Stimulated activated effector memory CD8-positive, alpha-beta T cell treated with anti-CD3 and anti-CD28 coated beads, Interleukin-12 subunit alpha, Interleukin-12 subunit beta, amount 100 ng/mL, for 72 hours (primary cell): Measurements from ENCODE around the gene ZBTB7A.

Experiments used
- ATAC-seq: fragments of 150-1000 bp; cut with Tn5 transposase; 2 replicates; pipeline ENCODE4 v1.10.0; 2021
- DNase-seq, 2 donors: peaks; one replicate each; pipeline ENCODE4 v3.0.0; 2021 to 2022; ENCODE audit warnings: low spot score in 2 of 2
- H3K27ac Mint-ChIP-seq: one replicate; pipeline ENCODE4 v1.8.0; 2022; ENCODE audit warnings: mild to moderate bottlenecking, mixed read lengths
- H3K36me3 Mint-ChIP-seq: one replicate; pipeline ENCODE4 v1.8.0; 2022; ENCODE audit warnings: mild to moderate bottlenecking, mixed read lengths
- H3K4me1 Mint-ChIP-seq: one replicate; pipeline ENCODE4 v1.8.0; 2022; ENCODE audit warnings: mixed read lengths
- H3K4me3 Mint-ChIP-seq: one replicate; pipeline ENCODE4 v1.8.0; 2022; ENCODE audit warnings: mild to moderate bottlenecking, mixed read lengths
- H3K9me3 Mint-ChIP-seq: one replicate; pipeline ENCODE4 v1.8.0; 2022; ENCODE audit warnings: mixed read lengths

The ZBTB7A gene

DNA sequence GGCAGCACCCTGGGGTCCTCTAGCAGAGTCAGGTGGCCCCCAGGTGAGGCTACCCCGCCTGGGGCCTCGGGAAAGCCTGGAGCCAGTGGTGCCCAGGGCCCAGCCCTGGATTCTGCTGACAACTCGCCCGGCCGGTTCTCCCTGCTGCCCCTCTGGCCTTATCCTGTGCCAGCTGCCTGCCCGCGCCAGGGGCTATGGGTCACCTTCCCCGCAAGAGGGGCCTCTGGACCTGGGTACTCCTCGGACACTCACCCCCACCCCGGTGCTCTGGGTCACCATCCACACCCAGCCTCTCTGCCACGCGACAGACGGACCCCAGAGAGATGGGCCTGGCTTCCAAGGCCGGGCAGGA, 24.0 kb downstream of the ZBTB7A start:
- H3K27ac Mint-ChIP-seq = peak overlapping the region; percentile 82
- no peaks in the 10 kb centered on the region for H3K9me3 Mint-ChIP-seq
- H3K36me3 Mint-ChIP-seq = peaks cover 99% of the 10 kb centered on the region
- DNase-seq = no peak
- H3K4me1 Mint-ChIP-seq = no peaks in the 10 kb centered on the region
- no peak for ATAC-seq
- H3K4me3 Mint-ChIP-seq = no peak overlapping the region

DNA sequence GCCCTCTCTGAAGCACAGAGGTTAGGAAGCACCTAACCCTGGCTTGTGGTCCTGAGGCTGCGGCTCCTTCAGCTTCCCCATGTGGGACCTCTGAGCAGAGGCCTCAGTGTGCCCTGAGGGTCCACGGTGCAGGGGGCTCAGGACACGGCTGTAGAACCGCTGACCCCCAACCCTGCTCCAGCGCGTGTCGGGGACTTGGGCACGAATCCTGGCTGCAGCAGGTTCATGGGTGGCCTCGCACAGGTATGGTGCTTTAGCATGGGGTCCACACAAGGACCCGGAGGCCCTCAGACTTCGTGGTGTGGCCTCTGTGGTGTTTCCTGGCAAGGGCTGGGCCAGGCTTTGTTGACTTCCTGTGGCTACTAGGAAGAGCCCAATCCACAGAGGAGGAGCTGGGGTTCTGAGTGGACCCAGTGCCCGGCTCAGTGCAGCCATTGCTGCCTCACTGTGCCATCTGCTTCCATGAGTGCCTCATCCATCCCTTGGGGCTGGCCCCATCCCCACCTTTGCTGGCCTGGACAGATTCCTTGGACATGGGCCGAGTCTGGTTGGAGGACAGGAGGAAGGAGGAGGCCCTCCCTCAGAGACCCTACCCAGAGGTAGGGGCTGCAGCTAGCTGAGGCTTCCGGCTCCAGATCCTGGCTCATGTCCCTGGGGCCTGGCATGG, 24.5 kb downstream of the ZBTB7A start:
- Mint-ChIP-seq H3K36me3 (peaks cover 99% of the 10 kb centered on the region), H3K9me3 (no peaks in the 10 kb centered on the region), H3K4me3 (no peak overlapping the region), H3K4me1 (no peaks in the 10 kb centered on the region), H3K27ac (peak overlapping the region; percentile 82)
- DNase-seq = no peak
- ATAC-seq = peak; percentile 26

DNA sequence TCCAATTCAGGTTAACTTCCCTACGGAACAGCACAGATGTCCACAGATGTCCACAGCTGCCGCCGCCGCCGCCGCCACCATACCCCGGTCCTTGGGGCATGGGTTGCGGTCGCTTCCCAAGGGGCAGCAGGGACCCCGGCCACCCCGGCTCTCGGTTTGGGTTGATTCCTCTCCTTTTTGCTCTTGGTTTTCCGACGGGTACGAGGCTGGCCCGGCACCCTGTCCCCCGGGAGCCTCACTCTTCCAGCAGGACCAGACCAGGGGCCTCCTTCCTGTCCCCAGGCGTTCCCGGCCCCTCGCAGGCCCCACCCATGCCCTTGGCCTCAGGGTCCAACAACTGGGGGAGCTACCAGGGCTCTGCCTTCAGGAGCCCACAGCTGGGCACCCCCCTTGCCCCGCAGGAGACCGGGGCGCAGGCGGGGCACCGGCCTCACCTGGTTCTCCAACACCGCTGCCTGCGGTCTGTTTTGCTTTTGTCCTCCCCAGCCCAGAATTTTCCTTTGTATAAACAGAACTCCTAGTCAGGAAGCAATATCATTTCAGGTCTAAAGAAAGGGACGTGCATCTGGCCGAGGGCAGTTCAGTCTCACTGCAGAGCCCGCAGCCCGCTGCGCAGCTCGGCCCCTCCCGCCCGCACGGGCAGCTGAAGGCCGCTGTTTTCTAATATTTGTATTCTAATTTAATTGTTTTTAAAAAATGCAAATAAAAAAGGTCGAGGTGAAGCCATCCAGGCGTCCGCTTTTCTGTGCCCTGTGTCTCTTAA, 27.9 kb downstream of the ZBTB7A start:
- H3K27ac Mint-ChIP-seq = peak overlapping the region; percentile 38
- no peak for ATAC-seq
- no peaks in the 10 kb centered on the region for H3K9me3 Mint-ChIP-seq
- no peak overlapping the region for H3K4me3 Mint-ChIP-seq
- no peak for DNase-seq
- H3K4me1 Mint-ChIP-seq = no peaks in the 10 kb centered on the region
- H3K36me3 Mint-ChIP-seq = peaks cover 65% of the 10 kb centered on the region

DNA sequence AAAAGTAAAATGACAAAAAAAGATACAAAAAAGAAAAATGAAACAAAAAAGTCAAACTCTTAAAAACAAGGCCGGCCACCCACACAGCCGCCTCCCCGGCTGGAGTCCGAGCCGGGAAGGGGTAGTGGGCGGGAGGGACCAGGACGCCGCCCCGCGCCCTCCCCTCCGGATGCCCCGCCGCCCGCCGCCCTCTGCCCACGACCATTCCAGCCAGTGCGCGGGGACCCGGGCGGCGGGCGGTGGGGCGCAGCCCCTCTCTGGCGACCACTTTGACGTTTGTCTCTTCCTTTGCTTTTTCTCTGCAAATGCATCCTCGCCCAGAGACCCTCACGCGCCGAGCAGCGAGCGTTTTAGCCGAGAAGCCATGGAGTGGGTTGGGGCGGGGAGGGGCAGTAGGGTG, 28.6 kb downstream of the ZBTB7A start:
- H3K4me3 Mint-ChIP-seq = no peak overlapping the region
- peaks cover 60% of the 10 kb centered on the region for H3K36me3 Mint-ChIP-seq
- no peak for DNase-seq
- H3K4me1 Mint-ChIP-seq = no peaks in the 10 kb centered on the region
- H3K9me3 Mint-ChIP-seq = no peaks in the 10 kb centered on the region
- no peak for ATAC-seq
- H3K27ac Mint-ChIP-seq = no peak overlapping the region

DNA sequence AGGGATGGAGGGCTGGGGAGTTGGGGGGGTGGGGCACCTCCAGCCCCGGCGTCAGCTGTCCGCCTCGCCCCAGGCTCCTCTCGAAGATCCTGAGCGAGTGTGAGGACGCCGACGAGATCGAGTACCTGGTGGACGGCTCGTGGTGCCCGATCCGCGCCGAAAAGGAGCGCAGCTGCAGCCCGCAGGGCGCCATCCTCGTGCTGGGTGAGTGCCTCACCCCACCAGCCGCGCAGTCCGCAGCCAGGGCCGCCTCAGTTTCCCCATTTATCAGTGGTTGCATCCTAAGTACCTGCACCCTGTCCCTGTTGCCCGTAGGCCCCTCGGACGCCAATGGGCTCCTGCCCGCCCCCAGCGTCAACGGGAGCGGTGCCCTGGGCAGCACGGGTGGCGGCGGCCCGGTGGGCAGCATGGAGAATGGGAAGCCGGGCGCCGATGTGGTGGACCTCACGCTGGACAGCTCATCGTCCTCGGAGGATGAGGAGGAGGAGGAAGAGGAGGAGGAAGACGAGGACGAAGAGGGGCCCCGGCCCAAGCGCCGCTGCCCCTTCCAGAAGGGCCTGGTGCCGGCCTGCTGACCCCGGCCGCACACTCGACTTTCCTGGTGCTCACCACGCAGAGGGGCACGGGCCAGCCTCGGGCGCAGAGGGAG, 29.3 kb downstream of the ZBTB7A start:
- Mint-ChIP-seq H3K36me3 (peaks cover 57% of the 10 kb centered on the region), H3K27ac (no peak overlapping the region), H3K4me3 (no peak overlapping the region), H3K9me3 (no peaks in the 10 kb centered on the region), H3K4me1 (no peaks in the 10 kb centered on the region)
- no peak for ATAC-seq
- no peak for DNase-seq

DNA sequence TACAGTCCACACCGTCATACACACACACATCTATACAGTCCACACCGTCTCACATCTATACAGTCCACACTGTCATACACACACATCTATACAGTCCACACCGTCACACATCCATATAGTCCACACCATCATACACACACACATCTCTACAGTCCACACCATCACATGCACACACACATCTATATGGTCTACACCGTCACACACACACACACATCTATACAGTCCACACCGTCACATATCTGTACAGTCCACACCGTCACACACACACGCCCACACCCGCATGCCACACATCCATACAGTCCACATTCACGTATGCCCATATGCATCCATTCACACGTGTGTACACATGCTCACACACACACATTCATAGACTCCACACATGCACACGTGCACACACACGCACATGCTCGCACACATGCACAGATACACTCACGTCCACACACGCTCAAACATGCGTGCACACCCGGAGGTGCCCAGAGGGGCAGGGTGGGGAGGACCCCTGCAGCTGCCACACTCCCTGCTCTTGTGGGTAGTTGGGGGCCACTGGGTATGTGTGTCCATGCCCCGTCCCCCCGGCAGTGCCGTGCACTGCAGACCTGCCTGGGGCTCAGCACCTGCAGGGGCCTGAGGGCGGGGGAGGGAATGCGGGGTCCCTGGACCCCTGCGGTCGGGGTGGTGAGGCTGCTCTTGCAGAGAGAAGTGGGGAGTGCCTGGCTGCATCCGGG, 30.0 kb downstream of the ZBTB7A start:
- no peaks in the 10 kb centered on the region for H3K9me3 Mint-ChIP-seq
- H3K4me3 Mint-ChIP-seq = no peak overlapping the region
- no peak overlapping the region for H3K27ac Mint-ChIP-seq
- DNase-seq (no peak), ATAC-seq (peak; percentile 14)
- no peaks in the 10 kb centered on the region for H3K4me1 Mint-ChIP-seq
- peaks cover 56% of the 10 kb centered on the region for H3K36me3 Mint-ChIP-seq

DNA sequence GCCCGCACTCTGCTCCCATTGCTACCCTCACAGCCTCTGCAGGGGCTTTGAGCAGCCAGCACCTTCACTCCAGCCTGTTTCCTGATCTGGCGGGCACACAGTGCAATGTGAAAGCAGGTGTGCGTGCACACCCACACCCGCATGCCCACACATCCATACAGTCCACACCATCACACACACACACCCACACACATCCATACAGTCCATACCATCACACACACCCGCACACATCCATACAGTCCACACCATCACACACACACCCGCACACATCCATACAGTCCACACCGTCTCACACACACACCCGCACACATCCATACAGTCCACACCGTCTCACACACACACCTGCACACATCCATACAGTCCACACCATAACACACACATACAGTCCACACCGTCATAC, 31.1 kb downstream of the ZBTB7A start:
- Mint-ChIP-seq H3K4me3 (no peak overlapping the region), H3K36me3 (peaks cover 56% of the 10 kb centered on the region), H3K4me1 (no peaks in the 10 kb centered on the region), H3K27ac (no peak overlapping the region), H3K9me3 (no peaks in the 10 kb centered on the region)
- peak; percentile 23 for ATAC-seq
- DNase-seq = no peak

DNA sequence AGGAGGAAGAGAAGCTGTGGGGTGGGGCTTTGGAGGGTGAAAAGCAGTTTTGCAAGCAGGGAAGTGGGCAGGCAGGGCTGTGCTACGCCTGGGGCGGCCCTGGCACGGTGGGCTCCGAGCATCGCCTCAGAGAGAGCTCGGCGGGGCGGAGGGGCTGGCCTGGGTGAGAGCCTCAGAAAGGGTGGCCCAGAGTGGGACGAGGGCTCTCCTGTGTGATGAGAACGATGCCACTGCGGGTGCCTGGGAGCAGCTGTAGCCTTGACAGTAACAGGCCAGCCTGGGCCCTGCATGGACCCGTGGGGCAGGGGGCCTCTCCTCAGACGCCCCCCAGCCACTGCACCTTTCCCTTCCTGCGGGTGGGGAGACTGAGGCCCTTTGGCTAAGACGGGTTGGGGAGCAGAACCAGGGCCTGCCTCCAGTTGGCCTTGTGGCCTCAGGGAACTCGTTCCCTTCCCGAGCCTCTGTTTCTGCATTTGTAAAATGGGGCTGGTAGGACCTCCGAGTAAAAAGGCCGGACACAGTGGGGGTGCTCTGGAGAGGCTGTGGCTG, 31.6 kb downstream of the ZBTB7A start:
- Mint-ChIP-seq H3K9me3 (no peaks in the 10 kb centered on the region), H3K4me1 (no peaks in the 10 kb centered on the region)
- ATAC-seq = peak; percentile 4

DNA sequence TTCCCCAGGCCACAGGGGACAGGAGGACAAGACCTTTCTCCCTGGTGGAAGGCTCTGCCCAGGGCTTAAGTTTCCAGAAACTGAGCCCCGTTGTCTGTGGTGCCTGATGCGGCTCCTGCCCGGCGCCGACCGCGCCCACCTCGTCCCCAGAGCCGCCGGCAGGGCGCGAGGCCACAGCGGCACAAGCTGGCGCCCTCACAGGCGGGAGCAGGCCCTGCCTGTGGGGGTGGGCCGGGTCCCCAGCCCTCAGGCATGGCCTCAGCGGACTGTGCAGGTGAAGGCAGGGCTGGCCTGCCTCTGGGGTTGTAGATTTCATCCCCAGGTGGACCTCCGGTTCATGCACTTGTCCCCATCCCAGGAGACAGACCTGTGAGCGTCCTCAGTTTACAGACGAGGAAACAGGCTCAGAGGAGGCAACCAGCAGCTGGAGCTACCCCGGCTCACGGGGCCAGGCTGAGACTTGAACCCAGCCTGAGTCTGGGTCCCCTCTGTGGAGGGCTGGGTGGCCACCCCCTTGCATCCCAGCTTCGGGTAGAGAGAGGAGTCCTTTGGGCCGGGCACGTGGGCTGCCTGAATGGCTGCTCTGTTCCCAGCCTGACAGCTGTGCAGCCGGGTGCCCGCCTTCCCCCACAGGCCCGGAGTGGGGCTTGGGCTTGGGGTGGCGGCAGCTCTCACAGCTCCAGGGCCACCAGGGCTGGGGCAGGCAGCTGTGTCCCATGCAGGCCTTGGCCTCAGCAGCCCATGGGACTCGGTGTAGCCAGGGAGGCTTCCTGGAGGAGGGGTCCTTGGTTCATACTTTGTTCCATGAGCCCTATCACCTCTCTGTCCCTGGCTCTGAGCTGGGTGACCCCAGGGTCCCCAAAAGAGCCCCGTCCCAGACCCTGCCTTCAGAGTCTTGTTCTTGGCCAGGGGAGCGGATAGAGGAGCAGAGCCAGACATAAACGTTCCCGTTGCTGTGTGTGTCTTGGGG, 32.4 kb downstream of the ZBTB7A start:
- Mint-ChIP-seq H3K9me3 (no peaks in the 10 kb centered on the region), H3K36me3 (peaks cover 52% of the 10 kb centered on the region), H3K27ac (no peak overlapping the region), H3K4me3 (no peak overlapping the region), H3K4me1 (no peaks in the 10 kb centered on the region)
- ATAC-seq = no peak
- DNase-seq = no peak

More for the DNA sequence above, 31.6 kb downstream of the ZBTB7A start:
- no peak for DNase-seq
- Mint-ChIP-seq H3K4me3 (no peak overlapping the region), H3K27ac (no peak overlapping the region), H3K36me3 (peaks cover 53% of the 10 kb centered on the region)

DNA sequence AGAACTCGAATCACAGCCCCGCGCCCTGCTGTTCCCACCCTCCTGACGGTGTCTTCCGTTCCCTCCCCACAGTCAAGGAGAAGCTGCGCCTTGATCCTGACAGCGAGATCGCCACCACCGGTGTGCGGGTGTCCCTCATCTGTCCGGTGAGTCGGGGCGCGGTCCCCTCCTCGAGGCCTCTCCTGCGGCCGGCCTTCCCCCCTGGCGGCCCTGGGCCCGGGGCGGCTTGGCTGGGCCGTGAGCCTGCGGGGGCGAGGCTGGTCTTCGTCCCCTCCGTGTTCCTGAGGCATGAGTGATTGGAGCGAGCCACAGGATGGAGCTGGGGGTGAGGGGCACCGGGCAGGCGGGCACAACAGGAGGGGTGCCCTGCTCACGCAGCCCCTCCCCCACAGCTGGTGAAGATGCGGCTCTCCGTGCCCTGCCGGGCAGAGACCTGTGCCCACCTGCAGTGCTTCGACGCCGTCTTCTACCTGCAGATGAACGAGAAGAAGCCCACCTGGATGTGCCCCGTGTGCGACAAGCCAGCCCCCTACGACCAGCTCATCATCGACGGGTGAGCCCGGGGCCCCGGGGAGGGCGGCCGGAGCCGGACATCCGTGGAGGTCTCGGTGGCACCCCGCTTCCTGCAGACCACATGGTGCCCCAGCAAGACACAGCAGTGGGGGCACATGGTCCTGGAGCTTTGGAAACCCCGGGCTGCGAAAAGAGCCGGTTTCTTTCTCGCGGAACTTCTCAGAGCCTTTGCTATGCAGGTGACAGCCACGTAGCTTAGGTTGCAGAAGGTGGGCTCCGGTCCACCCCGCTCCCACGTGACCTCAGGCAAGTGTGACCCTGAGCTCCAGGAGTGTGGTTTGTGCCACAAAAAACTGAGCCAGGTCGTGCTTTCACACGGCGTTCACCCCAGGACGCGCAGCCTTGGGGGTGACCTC, 33.4 kb downstream of the ZBTB7A start:
- H3K27ac Mint-ChIP-seq = peak overlapping the region; percentile 10
- DNase-seq = no peak
- ATAC-seq = no peak
- peaks cover 48% of the 10 kb centered on the region for H3K36me3 Mint-ChIP-seq
- H3K9me3 Mint-ChIP-seq = no peaks in the 10 kb centered on the region
- no peaks in the 10 kb centered on the region for H3K4me1 Mint-ChIP-seq
- no peak overlapping the region for H3K4me3 Mint-ChIP-seq

DNA sequence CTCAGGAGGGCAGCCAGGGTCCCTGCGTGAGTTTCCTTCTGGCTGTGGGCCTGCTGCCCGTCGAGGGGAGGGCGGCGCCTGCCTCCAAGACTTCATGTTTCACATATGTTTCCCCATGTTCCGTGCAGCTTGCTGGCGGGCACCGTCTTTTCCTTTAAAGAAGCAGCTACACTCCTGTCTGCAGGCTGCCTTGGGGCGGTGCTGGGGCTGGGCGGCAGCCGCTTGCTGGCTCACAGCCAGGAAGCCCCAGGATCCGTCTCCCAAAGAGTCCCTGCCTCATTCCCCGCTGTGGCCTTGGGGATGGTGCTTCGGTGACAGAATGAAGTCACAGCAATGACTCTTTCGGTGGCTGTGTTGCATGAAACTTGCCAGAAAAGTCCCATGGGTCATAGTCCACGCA, 34.3 kb downstream of the ZBTB7A start:
- H3K4me3 Mint-ChIP-seq = no peak overlapping the region
- no peaks in the 10 kb centered on the region for H3K9me3 Mint-ChIP-seq
- ATAC-seq (no peak), DNase-seq (no peak)
- H3K27ac Mint-ChIP-seq = peak overlapping the region; percentile 10
- H3K36me3 Mint-ChIP-seq = peaks cover 42% of the 10 kb centered on the region
- no peaks in the 10 kb centered on the region for H3K4me1 Mint-ChIP-seq

DNA sequence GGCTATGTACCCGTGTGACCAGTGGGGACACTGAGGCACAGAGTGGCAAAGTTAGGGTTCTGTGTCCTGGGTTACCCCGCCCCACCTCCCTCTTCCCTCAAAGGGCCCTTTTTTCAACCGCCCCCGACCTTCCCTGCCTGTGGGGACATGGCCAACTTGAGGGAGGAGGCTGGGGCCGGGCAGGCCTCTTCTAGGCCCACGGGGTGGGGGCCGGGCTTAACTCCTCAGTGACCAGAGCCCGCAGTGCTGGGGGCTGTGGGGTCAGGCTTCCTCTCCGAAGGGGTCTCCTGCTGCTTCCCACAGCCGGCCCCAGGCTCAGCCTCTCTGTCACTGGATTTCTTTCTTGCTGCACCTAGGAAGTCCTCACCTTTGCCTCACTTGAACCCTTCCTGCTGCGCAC, 35.3 kb downstream of the ZBTB7A start:
- no peak overlapping the region for H3K4me3 Mint-ChIP-seq
- no peak for DNase-seq
- no peak for ATAC-seq
- no peaks in the 10 kb centered on the region for H3K9me3 Mint-ChIP-seq
- no peaks in the 10 kb centered on the region for H3K4me1 Mint-ChIP-seq
- H3K36me3 Mint-ChIP-seq = peaks cover 50% of the 10 kb centered on the region
- H3K27ac Mint-ChIP-seq = peak overlapping the region; percentile 60

DNA sequence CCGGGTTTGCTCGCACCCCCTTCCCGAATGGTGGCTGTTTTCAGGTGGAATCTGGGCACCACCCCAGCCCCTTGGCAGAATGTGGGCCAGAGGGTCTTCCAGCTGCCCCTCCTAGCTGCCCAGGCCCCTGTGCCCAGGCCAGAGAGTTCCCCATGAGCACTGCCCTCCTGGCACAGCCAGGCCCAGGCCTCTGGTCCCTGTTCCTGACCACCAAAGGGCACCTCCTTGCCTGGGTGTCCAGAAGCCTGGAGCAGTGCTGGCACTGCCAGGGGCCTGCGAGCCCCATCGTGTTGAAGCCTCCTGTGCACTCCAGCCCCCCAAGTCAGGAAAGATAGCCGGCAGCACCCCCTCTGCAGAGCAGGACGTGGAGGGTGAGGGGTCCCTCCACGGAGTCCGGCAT, 35.7 kb downstream of the ZBTB7A start:
- Mint-ChIP-seq H3K27ac (peak overlapping the region; percentile 60), H3K4me1 (no peaks in the 10 kb centered on the region), H3K9me3 (no peaks in the 10 kb centered on the region), H3K36me3 (peaks cover 55% of the 10 kb centered on the region), H3K4me3 (no peak overlapping the region)
- ATAC-seq = no peak
- DNase-seq = no peak
